ENCODE data around the gene BCS1L.
"Not testable (repeated sequence)": the region's sequence is repeated elsewhere in the genome, so short reads cannot be mapped to it uniquely, and the experiment has no call there.

The BCS1L gene

DNA sequence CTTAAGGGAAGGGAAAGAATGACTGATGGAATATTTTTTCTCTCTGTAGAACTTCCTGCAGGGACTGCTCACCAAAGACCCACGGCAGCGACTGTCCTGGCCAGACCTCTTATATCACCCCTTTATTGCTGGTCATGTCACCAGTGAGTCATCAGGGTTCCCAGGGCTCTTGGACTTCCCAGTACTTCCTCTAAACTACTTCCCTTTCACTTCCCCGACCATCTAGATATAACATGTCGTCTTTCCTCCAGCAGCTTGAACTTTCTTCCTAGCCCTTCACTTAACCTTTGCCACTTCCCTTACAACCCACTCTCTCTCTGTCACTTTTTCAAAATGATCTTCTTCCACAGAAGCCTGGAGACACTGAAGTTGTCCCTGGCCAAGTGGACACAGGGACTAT lies 19.6 kb downstream of the BCS1L start:
- H3K27ac ChIP-seq, result no peak overlapping the region
- no peak for TF ChIP-seq ZFX (IDR thresholded peaks at IDR 0.05; ENCODE audit: borderline replicate concordance)

- H3K27ac ChIP-seq, result no peak overlapping the region
- TF ChIP-seq ZFX (IDR thresholded peaks at IDR 0.05; ENCODE audit: borderline replicate concordance) (no peak), CTCF (IDR thresholded peaks at IDR 0.05) (no peak)
These were observed 20.6 kb downstream of the BCS1L start for GRCh38 chr2:218680061-218680460.

GRCh38 chr2:218687400-218688060 lies 28.0 kb downstream of the BCS1L start:
- TF ChIP-seq CTCF (IDR thresholded peaks at IDR 0.05), result peak; percentile 89
- not testable (repeated sequence) for H3K27ac ChIP-seq

DNA sequence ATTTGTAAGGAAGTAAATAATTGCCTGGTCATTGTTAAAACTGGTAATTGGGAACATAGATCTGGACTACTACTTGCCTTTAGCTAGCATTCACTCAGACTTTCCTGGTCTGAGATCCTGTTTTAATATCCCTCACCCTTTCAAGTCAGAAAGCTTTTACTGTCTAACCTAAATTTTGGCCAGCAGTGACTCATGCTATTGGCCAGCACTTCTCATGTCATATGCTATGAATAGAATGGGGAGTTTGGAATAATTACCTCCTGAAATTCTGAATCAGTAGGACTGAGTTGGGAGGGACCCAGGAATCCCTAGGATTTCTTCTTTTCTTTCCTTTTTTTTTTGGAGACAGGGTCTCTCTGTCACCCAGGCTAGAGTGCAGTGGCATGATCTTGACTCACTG lies 31.8 kb downstream of the BCS1L start:
- no peak overlapping the region for H3K27ac ChIP-seq
- no peak for TF ChIP-seq CTCF (IDR thresholded peaks at IDR 0.05)
- TF ChIP-seq ZFX (IDR thresholded peaks at IDR 0.05; ENCODE audit: borderline replicate concordance), result no peak

DNA sequence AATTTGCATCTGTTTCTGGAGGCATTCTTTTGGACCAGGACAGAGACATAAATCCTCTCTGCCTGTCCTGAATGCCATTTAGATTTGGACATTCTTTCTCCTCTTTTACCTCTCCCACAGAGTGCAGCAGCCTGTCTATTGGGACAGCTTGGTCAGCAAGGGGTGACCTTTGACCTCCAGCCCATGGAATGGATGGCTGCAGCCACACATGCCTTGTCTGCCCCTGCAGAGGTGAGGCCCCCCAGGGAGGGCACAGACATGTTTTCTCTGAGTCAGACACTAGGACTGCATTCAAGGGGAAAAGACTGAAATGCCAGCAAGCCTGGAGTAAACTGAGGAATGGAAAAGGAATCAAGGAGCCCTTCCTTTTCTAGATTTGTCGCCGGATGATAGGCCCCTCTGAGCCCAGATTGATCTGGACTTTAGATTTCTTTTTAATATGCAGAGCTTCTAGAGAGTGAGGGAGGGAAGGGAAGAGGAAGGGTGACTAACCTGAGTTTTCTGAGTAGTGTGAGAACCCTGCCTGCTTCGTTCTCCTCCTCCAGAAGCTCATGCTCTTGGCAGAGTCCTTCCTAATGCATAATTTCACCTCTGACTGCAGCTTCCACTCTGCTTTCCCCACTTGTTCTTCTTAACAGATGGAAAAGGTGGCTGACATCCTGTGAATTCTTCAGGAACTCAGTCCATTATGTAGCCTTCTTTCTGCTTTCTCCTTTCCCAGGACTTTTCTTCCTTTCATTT lies 35.1 kb downstream of the BCS1L start:
- no peak overlapping the region for H3K27ac ChIP-seq
- no peak for TF ChIP-seq ZFX (IDR thresholded peaks at IDR 0.05; ENCODE audit: borderline replicate concordance)
- no peak for TF ChIP-seq CTCF (IDR thresholded peaks at IDR 0.05)

DNA sequence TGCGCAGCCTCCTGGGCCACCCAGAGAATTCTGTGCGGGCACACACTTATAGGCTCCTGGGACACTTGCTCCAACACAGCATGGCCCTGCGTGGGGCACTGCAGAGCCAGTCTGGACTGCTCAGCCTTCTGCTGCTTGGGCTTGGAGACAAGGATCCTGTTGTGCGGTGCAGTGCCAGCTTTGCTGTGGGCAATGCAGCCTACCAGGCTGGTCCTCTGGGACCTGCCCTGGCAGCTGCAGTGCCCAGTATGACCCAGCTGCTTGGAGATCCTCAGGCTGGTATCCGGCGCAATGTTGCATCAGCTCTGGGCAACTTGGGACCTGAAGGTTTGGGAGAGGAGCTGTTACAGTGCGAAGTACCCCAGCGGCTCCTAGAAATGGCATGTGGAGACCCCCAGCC lies 39.4 kb downstream of the BCS1L start:
- no peak for TF ChIP-seq ZFX (IDR thresholded peaks at IDR 0.05; ENCODE audit: borderline replicate concordance)
- TF ChIP-seq CTCF (IDR thresholded peaks at IDR 0.05), result no peak
- no peak overlapping the region for H3K27ac ChIP-seq

DNA sequence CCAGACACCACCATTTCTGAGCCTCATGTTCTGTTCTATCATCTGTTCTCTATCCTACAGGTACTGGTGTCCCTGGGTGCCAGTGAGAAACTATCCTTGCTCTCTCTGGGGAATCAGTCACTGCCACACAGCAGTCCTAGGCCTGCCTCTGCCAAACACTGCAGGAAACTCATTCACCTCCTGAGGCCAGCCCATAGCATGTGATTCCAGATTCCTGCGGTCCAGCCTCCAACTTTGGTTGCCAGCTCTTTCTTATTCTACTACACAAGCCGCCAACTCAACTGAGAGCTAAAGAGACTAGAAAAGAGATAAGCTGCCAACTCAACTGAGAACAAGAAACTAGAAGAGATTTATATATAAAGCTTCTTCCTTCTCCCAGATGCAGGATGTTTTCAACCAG lies 42.3 kb downstream of the BCS1L start:
- TF ChIP-seq CTCF (IDR thresholded peaks at IDR 0.05) (no peak), ZFX (IDR thresholded peaks at IDR 0.05; ENCODE audit: borderline replicate concordance) (no peak)

More for the DNA sequence above, 42.3 kb downstream of the BCS1L start:
- H3K27ac ChIP-seq, result no peak overlapping the region

All from 22Rv1 (cell line).